Liver (tissue), 9 donors: ENCODE results near the gene RPUSD4. TPM values are rescaled to one million over a fixed set of nuclear protein-coding genes. Genes with fewer than 3 reads are reported as not detected.

Experiments used
- DNase-seq: peaks from one replicate; pipeline ENCODE4 v3.0.0-alpha.2; 2017; ENCODE audit warnings: low spot score
- H3K27ac ChIP-seq, 2 donors: one replicate each; pipeline ENCODE4 v1.7.0; 2013; ENCODE audit warnings: inconsistent platforms in 2 of 2, low read length in 2 of 2, control low read depth in 1 of 2, low read depth in 1 of 2, mild to moderate bottlenecking in 1 of 2
- H3K27me3 ChIP-seq, 4 donors: one replicate each; pipeline versions ENCODE4 v1.6.1 to v1.7.0; 2013; ENCODE audit warnings: low read length in 3 of 4, inconsistent platforms in 1 of 4, mild to moderate bottlenecking in 1 of 4, moderate library complexity in 1 of 4; ENCODE audit not compliant: control insufficient read depth in 4 of 4, insufficient read depth in 4 of 4
- H3K36me3 ChIP-seq, 4 donors: one replicate each; pipeline versions ENCODE4 v1.6.1 to v1.7.0; 2013; ENCODE audit warnings: low read length in 3 of 4, mild to moderate bottlenecking in 3 of 4, low read depth in 1 of 4, moderate library complexity in 1 of 4; ENCODE audit not compliant: control insufficient read depth in 4 of 4, insufficient read depth in 3 of 4
- H3K4me1 ChIP-seq, 4 donors: one replicate each; pipeline versions ENCODE4 v1.6.1 to v1.7.0; 2013; ENCODE audit warnings: low read length in 3 of 4, mild to moderate bottlenecking in 3 of 4, moderate library complexity in 1 of 4; ENCODE audit not compliant: control insufficient read depth in 4 of 4, insufficient read depth in 4 of 4
- H3K4me3 ChIP-seq, 3 donors: one replicate each; pipeline versions ENCODE4 v1.6.1 to v1.7.0; 2013; ENCODE audit warnings: low read length in 3 of 3, control low read depth in 1 of 3, low read depth in 1 of 3, mild to moderate bottlenecking in 1 of 3
- H3K9ac ChIP-seq, 2 donors: one replicate each; pipeline ENCODE4 v1.7.0; 2013; ENCODE audit warnings: low read length in 2 of 2, mild to moderate bottlenecking in 2 of 2, moderate library complexity in 2 of 2, control low read depth in 1 of 2, low read depth in 1 of 2
- H3K9me3 ChIP-seq, 4 donors: one replicate each; pipeline versions ENCODE4 v1.6.1 to v1.7.0; 2013; ENCODE audit warnings: low read length in 3 of 4; ENCODE audit not compliant: control insufficient read depth in 4 of 4
- CTCF ChIP-seq: fragments of 150-350 bp; IDR thresholded peaks from 2 replicates; pipeline ENCODE4 v1.5.1; 2017; ENCODE audit warnings: improper control_type of control experiment, low read depth, low read length; ENCODE audit not compliant: missing input control
- EGR1 ChIP-seq, 2 donors: IDR thresholded peaks; 2 replicates each; pipeline ENCODE4 v1.6.1; 2016 to 2018; ENCODE audit warnings: antibody characterized with exemption in 2 of 2, low read depth in 2 of 2
- FOXA2 ChIP-seq: IDR thresholded peaks from 2 replicates; pipeline ENCODE4 v1.6.1; 2016; ENCODE audit warnings: antibody characterized with exemption
- GABPA ChIP-seq, 2 donors: IDR thresholded peaks in 1 of 2; conservative IDR thresholded peaks in 1 of 2; 2 replicates each; pipeline ENCODE4 v1.6.1; 2016; ENCODE audit warnings: antibody characterized with exemption in 2 of 2, mild to moderate bottlenecking in 1 of 2, moderate library complexity in 1 of 2
- HNF4A ChIP-seq, 2 donors: conservative IDR thresholded peaks; 2 replicates each; pipeline ENCODE4 v1.6.1; 2016; ENCODE audit warnings: antibody characterized with exemption in 2 of 2, mild to moderate bottlenecking in 2 of 2
- MAX ChIP-seq: IDR thresholded peaks from 2 replicates; pipeline ENCODE4 v1.6.1; 2016; ENCODE audit warnings: antibody characterized with exemption
- NR2F2 ChIP-seq: IDR thresholded peaks from 2 replicates; pipeline ENCODE4 v1.6.1; 2016; ENCODE audit warnings: antibody characterized with exemption
- RAD21 ChIP-seq, 2 donors: IDR thresholded peaks; 2 replicates each; pipeline ENCODE4 v1.6.1; 2016; ENCODE audit warnings: antibody characterized with exemption in 2 of 2, mild to moderate bottlenecking in 2 of 2
- REST ChIP-seq: IDR thresholded peaks from 2 replicates; pipeline ENCODE4 v1.6.1; 2016; ENCODE audit warnings: antibody characterized with exemption, mild to moderate bottlenecking
- RXRA ChIP-seq, 2 donors: IDR thresholded peaks; 2 replicates each; pipeline ENCODE4 v1.6.1; 2017 to 2018; ENCODE audit warnings: antibody characterized with exemption in 2 of 2, mild to moderate bottlenecking in 1 of 2
- SP1 ChIP-seq: IDR thresholded peaks from 2 replicates; pipeline ENCODE4 v1.6.1; 2018; ENCODE audit warnings: antibody characterized with exemption, mild to moderate bottlenecking
- TAF1 ChIP-seq: conservative IDR thresholded peaks from 2 replicates; pipeline ENCODE4 v1.6.1; 2016; ENCODE audit warnings: antibody characterized with exemption, mild to moderate bottlenecking
- ZBTB33 ChIP-seq: IDR thresholded peaks from 2 replicates; pipeline ENCODE4 v1.6.1; 2016; ENCODE audit warnings: antibody characterized with exemption
- WGBS: extraction: QIAGEN DNeasy Blood & Tissue Kit; methylation state at CpG from one replicate; pipeline ENCODE4 v1.1.7; 2013; 5-methylcytosine and 5-hydroxymethylcytosine counted together
- polyA plus RNA-seq, 2 donors: library from polyadenylated mRNA; stranded (reverse) in 1 of 2; unstranded in 1 of 2; fragments of 200-250 nt in 1 of 2; fragments of >200 nt in 1 of 2; fragmentation: Nextera tagmentation in 1 of 2; extraction: Ambion mirVana in 1 of 2; gene quantifications; one replicate each; pipeline versions ENCODE4 v1.2.1 to v1.2.3, GENCODE V29; 2013 to 2015
- total RNA-seq, 2 donors: library from RNA; depleted of rRNA; stranded (reverse); fragments of >200 nt; gene quantifications; one replicate each; pipeline ENCODE4 v1.2.3, GENCODE V29; 2014
- donor health status: healthy.
- donor health status: healthy.
- donor health status: healthy.
- donor health status: healthy.
- donor health status: healthy.

The RPUSD4 gene
- total and polyA plus RNA-seq, 4 donors = 9.4 to 23.7 (median 17.2) TPM

- H3K27me3 ChIP-seq = no peaks in the 10 kb centered on the region
- no peak overlapping the region for H3K27ac ChIP-seq
- TF ChIP-seq EGR1 (IDR thresholded peaks at IDR 0.05; ENCODE audit: low read depth in 2 of 2) = no peak
- no peak for TF ChIP-seq CTCF
- no peak overlapping the region for H3K9ac ChIP-seq
- DNase-seq = no peak
- H3K36me3 ChIP-seq = peaks cover 7 to 32% (median 23%) of the 10 kb centered on the region in 4 donors
- 96% methylated on average over 2 of the region's 2 CpGs for WGBS
- no peaks in the 10 kb centered on the region for H3K9me3 ChIP-seq
- peaks cover 9 to 37% (median 30%) of the 10 kb centered on the region in 4 donors for H3K4me1 ChIP-seq
- H3K4me3 ChIP-seq = no peak overlapping the region
These were observed 3.6 kb downstream of the RPUSD4 start for GRCh38 chr11:126207896-126208295.

- no peaks in the 10 kb centered on the region for H3K27me3 ChIP-seq
- H3K27ac ChIP-seq = no peak overlapping the region
- TF ChIP-seq EGR1 (IDR thresholded peaks at IDR 0.05; ENCODE audit: low read depth in 2 of 2) = no peak
- TF ChIP-seq REST = no peak
- no peak for TF ChIP-seq ZBTB33
- TF ChIP-seq HNF4A (conservative IDR thresholded peaks at IDR 0.05) = no peak
- TF ChIP-seq MAX = no peak
- TF ChIP-seq SP1 = no peak
- TF ChIP-seq RXRA (IDR thresholded peaks at IDR 0.05) = no peak
- no peak for TF ChIP-seq GABPA (IDR thresholded peaks at IDR 0.05 in 1 of 2, conservative IDR thresholded peaks at IDR 0.05 in 1 of 2)
- no peak for TF ChIP-seq NR2F2
- no peak for TF ChIP-seq FOXA2
- no peak for TF ChIP-seq RAD21 (IDR thresholded peaks at IDR 0.05)
- TF ChIP-seq TAF1 = no peak
- WGBS = 98% methylated on average over 14 of the region's 14 CpGs
- peaks cover 11 to 38% (median 26%) of the 10 kb centered on the region in 4 donors for H3K36me3 ChIP-seq
- H3K9me3 ChIP-seq = no peaks in the 10 kb centered on the region
- H3K9ac ChIP-seq = no peak overlapping the region
- no peak for DNase-seq
- H3K4me3 ChIP-seq = no peak overlapping the region
- H3K4me1 ChIP-seq = peaks cover 6 to 29% (median 23%) of the 10 kb centered on the region in 4 donors
These were observed 6.1 kb downstream of the RPUSD4 start for GRCh38 chr11:126205359-126205758.
